ENCODE results near the gene SFN. TPM values are rescaled to one million over a fixed set of nuclear protein-coding genes. Genes with fewer than 3 reads are reported as not detected.
A peak's percentile ranks its signal among the peaks of the same experiment; 100 is the strongest.

Gene SFN
- total RNA-seq, 1 donor from 2014 or later: 14.5 TPM

DNA sequence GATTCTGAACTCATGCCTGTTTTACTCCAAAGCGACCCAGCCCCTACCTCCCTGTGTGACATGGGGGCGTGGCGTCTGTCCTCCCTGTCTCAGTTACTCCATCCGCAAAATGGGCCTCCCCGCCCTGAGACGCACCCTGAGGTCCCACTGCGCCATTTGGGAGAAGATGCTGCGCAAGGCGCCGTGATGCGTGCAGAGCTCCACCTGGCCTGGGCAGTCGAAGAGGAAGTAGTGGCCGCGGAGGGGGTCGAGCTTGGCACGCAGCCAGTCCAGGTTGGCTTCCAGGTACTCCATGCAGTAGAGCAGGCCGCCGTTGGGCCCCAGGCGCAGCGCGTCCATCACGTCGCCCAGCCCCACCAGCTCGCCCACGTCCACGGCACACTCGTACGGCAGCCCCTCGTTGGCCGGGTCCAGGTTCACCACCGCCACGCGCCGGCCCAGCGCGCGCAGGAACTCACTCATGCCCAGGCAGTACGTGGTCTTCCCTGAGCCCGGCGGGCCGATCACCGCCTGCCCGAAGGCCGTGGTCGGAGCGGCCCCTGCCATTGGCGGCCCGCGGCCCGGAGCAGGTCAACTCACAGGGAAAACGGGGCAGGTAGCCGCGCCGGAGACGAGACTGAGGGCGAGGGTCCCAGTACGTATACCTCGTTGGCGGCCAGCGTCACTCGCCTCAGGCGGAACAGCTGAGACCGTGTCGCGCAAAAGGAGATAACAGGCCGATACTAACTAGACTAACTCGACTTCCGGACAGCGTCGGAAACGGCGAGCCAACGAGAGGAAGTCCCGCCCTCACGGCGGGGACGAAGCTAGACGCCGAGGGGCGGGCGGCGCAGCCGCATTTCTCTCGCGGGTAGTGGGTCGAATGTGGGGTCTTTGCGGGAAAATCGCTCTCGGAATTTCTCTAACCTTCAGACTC, 26.9 kb downstream of the SFN start, which contains the start of gene GPN2:
GPN2 (minus strand) TSS at position 733 of the 916 bp plus-strand sequence; CDS start at position 546, 187 bp downstream.
- Mint-ChIP-seq H3K27ac (ENCODE audit: unreplicated experiment) (peak within 1 kb of the TSS; percentile 86), H3K27me3 (ENCODE audit: low read depth, unreplicated experiment) (no peaks in the 10 kb centered on the region), H3K4me3 (ENCODE audit: unreplicated experiment) (peak within 1 kb of the TSS; percentile 97), H3K9me3 (ENCODE audit: unreplicated experiment) (no peaks in the 10 kb centered on the region), H3K36me3 (ENCODE audit: low read depth, unreplicated experiment) (peaks cover 26% of the 10 kb centered on the region), H3K4me1 (ENCODE audit: low read depth, unreplicated experiment) (peaks cover 12% of the 10 kb centered on the region)
- peak within 1 kb of the TSS; percentile 95 for H3K4me3 ChIP-seq (ENCODE audit: insufficient read depth, low read depth, low read length)
- peaks cover 16% of the 10 kb centered on the region for H3K4me1 ChIP-seq (ENCODE audit: insufficient read depth, low read length)
- no peak for FAIRE-seq
- peak within 1 kb of the TSS; percentile 98 for H3K9ac ChIP-seq (ENCODE audit: low read length)
- H2AFZ ChIP-seq (ENCODE audit: low read depth, low read length): peak within 1 kb of the TSS; percentile 98
- H3K27ac ChIP-seq (ENCODE audit: low read depth, low read length): peak within 1 kb of the TSS; percentile 91
- no peaks in the 10 kb centered on the region for H3K27me3 ChIP-seq (ENCODE audit: insufficient read depth, low read length)
- H3K4me2 ChIP-seq (ENCODE audit: low read length): peak within 1 kb of the TSS; percentile 97
- H4K20me1 ChIP-seq (ENCODE audit: insufficient read depth, low read length): peaks cover 39% of the 10 kb centered on the region
- H3K79me2 ChIP-seq (ENCODE audit: insufficient read depth, low read length): peaks cover 39% of the 10 kb centered on the region
- DNase-seq (ENCODE audit: low read depth): peak; percentile 63
- H3K9me3 ChIP-seq (ENCODE audit: insufficient read depth, low read depth, low read length): no peaks in the 10 kb centered on the region
- TF ChIP-seq EZH2 (IDR thresholded peaks at IDR 0.05; ENCODE audit: insufficient read depth, low read length): no peak
- TF ChIP-seq, protein P1, sequence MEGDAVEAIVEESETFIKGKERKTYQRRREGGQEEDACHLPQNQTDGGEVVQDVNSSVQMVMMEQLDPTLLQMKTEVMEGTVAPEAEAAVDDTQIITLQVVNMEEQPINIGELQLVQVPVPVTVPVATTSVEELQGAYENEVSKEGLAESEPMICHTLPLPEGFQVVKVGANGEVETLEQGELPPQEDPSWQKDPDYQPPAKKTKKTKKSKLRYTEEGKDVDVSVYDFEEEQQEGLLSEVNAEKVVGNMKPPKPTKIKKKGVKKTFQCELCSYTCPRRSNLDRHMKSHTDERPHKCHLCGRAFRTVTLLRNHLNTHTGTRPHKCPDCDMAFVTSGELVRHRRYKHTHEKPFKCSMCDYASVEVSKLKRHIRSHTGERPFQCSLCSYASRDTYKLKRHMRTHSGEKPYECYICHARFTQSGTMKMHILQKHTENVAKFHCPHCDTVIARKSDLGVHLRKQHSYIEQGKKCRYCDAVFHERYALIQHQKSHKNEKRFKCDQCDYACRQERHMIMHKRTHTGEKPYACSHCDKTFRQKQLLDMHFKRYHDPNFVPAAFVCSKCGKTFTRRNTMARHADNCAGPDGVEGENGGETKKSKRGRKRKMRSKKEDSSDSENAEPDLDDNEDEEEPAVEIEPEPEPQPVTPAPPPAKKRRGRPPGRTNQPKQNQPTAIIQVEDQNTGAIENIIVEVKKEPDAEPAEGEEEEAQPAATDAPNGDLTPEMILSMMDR (IDR thresholded peaks at IDR 0.05; ENCODE audit: insufficient read depth, low read depth, low read length): no peak
- H3K36me3 ChIP-seq (ENCODE audit: insufficient read depth, low read length): peaks cover 42% of the 10 kb centered on the region

DNA sequence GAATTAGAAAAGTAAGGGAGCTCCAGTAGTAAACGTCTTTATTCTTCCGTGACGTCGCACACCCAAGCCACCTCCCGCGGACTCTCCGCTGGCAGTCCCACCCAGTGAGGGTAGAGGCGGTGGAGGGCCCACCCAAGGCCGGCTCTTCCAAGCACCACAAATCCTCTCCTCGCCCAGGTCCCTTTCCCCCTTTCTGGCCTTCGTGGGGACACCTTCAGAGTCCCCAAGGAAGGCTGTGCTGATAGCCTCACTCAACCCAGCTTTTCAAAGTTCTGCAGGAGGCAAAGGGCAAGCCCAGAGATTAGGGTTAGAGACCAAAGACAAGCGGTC, 27.5 kb downstream of the SFN start:
- peaks cover 38% of the 10 kb centered on the region for H3K79me2 ChIP-seq (ENCODE audit: insufficient read depth, low read length)
- H3K4me2 ChIP-seq (ENCODE audit: low read length): peak overlapping the region; percentile 97
- TF ChIP-seq EZH2 (IDR thresholded peaks at IDR 0.05; ENCODE audit: insufficient read depth, low read length): no peak
- TF ChIP-seq, protein P1 (IDR thresholded peaks at IDR 0.05; ENCODE audit: insufficient read depth, low read depth, low read length): no peak
- H2AFZ ChIP-seq (ENCODE audit: low read depth, low read length): peak overlapping the region; percentile 98
- FAIRE-seq (no peak), DNase-seq (ENCODE audit: low read depth) (no peak)
- peaks cover 16% of the 10 kb centered on the region for H3K4me1 ChIP-seq (ENCODE audit: insufficient read depth, low read length)
- peak overlapping the region; percentile 91 for H3K27ac ChIP-seq (ENCODE audit: low read depth, low read length)
- H3K4me3 Mint-ChIP-seq (ENCODE audit: unreplicated experiment): peak overlapping the region; percentile 97
- H3K4me1 Mint-ChIP-seq (ENCODE audit: low read depth, unreplicated experiment): peaks cover 12% of the 10 kb centered on the region
- H3K4me3 ChIP-seq (ENCODE audit: insufficient read depth, low read depth, low read length): peak overlapping the region; percentile 95
- peaks cover 40% of the 10 kb centered on the region for H3K36me3 ChIP-seq (ENCODE audit: insufficient read depth, low read length)
- no peaks in the 10 kb centered on the region for H3K27me3 ChIP-seq (ENCODE audit: insufficient read depth, low read length)
- no peaks in the 10 kb centered on the region for H3K9me3 ChIP-seq (ENCODE audit: insufficient read depth, low read depth, low read length)
- H3K9ac ChIP-seq (ENCODE audit: low read length): peak overlapping the region; percentile 98
- peaks cover 24% of the 10 kb centered on the region for H3K36me3 Mint-ChIP-seq (ENCODE audit: low read depth, unreplicated experiment)
- peaks cover 36% of the 10 kb centered on the region for H4K20me1 ChIP-seq (ENCODE audit: insufficient read depth, low read length)
- H3K9me3 Mint-ChIP-seq (ENCODE audit: unreplicated experiment): no peaks in the 10 kb centered on the region
- H3K27ac Mint-ChIP-seq (ENCODE audit: unreplicated experiment): peak overlapping the region; percentile 86
- no peaks in the 10 kb centered on the region for H3K27me3 Mint-ChIP-seq (ENCODE audit: low read depth, unreplicated experiment)

DNA sequence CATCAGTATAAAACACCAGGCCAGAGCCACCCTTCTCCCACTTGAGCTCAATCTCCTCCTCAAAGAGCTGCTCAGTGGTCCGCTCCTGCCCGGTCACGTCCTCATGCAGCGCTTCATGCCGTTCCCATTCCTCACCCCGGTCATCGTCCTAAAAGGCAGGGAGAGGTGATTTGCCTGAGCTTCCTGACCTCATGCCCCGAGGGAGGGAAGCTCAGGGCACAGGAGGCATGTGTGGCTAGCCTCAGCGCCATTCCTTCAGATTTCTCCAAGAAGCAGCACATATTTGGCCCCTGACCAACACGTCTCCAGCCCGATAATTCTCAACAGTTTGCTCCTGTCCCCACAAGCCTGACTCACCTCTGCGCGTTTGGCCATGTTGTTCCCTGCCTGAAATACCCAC, 31.3 kb downstream of the SFN start:
- Histone ChIP-seq H3K4me2 (ENCODE audit: low read length) (no peak overlapping the region), H3K9ac (ENCODE audit: low read length) (no peak overlapping the region), H3K27me3 (ENCODE audit: insufficient read depth, low read length) (no peaks in the 10 kb centered on the region), H3K27ac (ENCODE audit: low read depth, low read length) (no peak overlapping the region), H3K9me3 (ENCODE audit: insufficient read depth, low read depth, low read length) (no peaks in the 10 kb centered on the region), H3K4me3 (ENCODE audit: insufficient read depth, low read depth, low read length) (no peak overlapping the region), H3K4me1 (ENCODE audit: insufficient read depth, low read length) (peaks cover 16% of the 10 kb centered on the region), H4K20me1 (ENCODE audit: insufficient read depth, low read length) (peaks cover 9% of the 10 kb centered on the region), H3K79me2 (ENCODE audit: insufficient read depth, low read length) (peaks cover 41% of the 10 kb centered on the region), H2AFZ (ENCODE audit: low read depth, low read length) (no peak overlapping the region), H3K36me3 (ENCODE audit: insufficient read depth, low read length) (peaks cover 24% of the 10 kb centered on the region)
- no peak for FAIRE-seq
- Mint-ChIP-seq H3K4me1 (ENCODE audit: low read depth, unreplicated experiment) (peaks cover 9% of the 10 kb centered on the region), H3K4me3 (ENCODE audit: unreplicated experiment) (peak overlapping the region; percentile 50), H3K9me3 (ENCODE audit: unreplicated experiment) (no peaks in the 10 kb centered on the region), H3K36me3 (ENCODE audit: low read depth, unreplicated experiment) (peaks cover 15% of the 10 kb centered on the region), H3K27ac (ENCODE audit: unreplicated experiment) (no peak overlapping the region), H3K27me3 (ENCODE audit: low read depth, unreplicated experiment) (no peaks in the 10 kb centered on the region)
- TF ChIP-seq, protein P1 (IDR thresholded peaks at IDR 0.05; ENCODE audit: insufficient read depth, low read depth, low read length): no peak
- TF ChIP-seq EZH2 (IDR thresholded peaks at IDR 0.05; ENCODE audit: insufficient read depth, low read length): no peak
- DNase-seq (ENCODE audit: low read depth): no peak
